ENCODE results near the gene GRID1. TPM values are rescaled to one million over a fixed set of nuclear protein-coding genes. Genes with fewer than 3 reads are reported as not detected.

Gene GRID1
- total RNA-seq, 2 donors from 2014 or later, result 0.27 to 0.85 TPM

- Histone ChIP-seq H3K4me1 (ENCODE audit: control insufficient read depth in 1 of 2, low read depth in 2 of 2) (no peaks in the 10 kb centered on the region), H3K36me3 (no peaks in the 10 kb centered on the region), H3K9me3 (no peaks in the 10 kb centered on the region), H3K4me3 (no peak overlapping the region), H3K27ac (no peak overlapping the region), H3K27me3 (replicated peaks; ENCODE audit: insufficient read depth) (no peaks in the 10 kb centered on the region)
- ATAC-seq (ENCODE audit: insufficient number of reproducible peaks, low FRiP score, low read depth) (no peak), DNase-seq (ENCODE audit: low spot score) (no peak)
- TF ChIP-seq CTCF (IDR thresholded peaks at IDR 0.05), result no peak
Measured at GRCh38 chr10:86336341-86336740, 30.3 kb downstream of the GRID1 start.

- no peak for DNase-seq (ENCODE audit: low spot score)
- TF ChIP-seq CTCF (IDR thresholded peaks at IDR 0.05), result no peak
Measured at GRCh38 chr10:86335831-86336230, 30.8 kb downstream of the GRID1 start.

GRCh38 chr10:86335257-86335656 is 31.3 kb downstream of the GRID1 start:
- no peak for TF ChIP-seq CTCF (IDR thresholded peaks at IDR 0.05)
- DNase-seq (ENCODE audit: low spot score), result no peak

More at GRCh38 chr10:86335831-86336230, 30.8 kb downstream of the GRID1 start:
- Histone ChIP-seq H3K36me3 (no peaks in the 10 kb centered on the region), H3K27ac (no peak overlapping the region), H3K4me1 (ENCODE audit: control insufficient read depth in 1 of 2, low read depth in 2 of 2) (no peaks in the 10 kb centered on the region), H3K27me3 (replicated peaks; ENCODE audit: insufficient read depth) (no peaks in the 10 kb centered on the region), H3K9me3 (no peaks in the 10 kb centered on the region), H3K4me3 (no peak overlapping the region)
- no peak for ATAC-seq (ENCODE audit: insufficient number of reproducible peaks, low FRiP score, low read depth)

GRCh38 chr10:86334488-86335085 is 32.0 kb downstream of the GRID1 start:
- H3K9me3 ChIP-seq, result no peaks in the 10 kb centered on the region
- H3K36me3 ChIP-seq, result no peaks in the 10 kb centered on the region
- H3K4me3 ChIP-seq, result no peak overlapping the region
- H3K4me1 ChIP-seq (ENCODE audit: control insufficient read depth in 1 of 2, low read depth in 2 of 2), result no peaks in the 10 kb centered on the region
- TF ChIP-seq CTCF (IDR thresholded peaks at IDR 0.05), result no peak
- ATAC-seq (ENCODE audit: insufficient number of reproducible peaks, low FRiP score, low read depth) (no peak), DNase-seq (ENCODE audit: low spot score) (no peak)
- no peak overlapping the region for H3K27ac ChIP-seq
- H3K27me3 ChIP-seq (replicated peaks; ENCODE audit: insufficient read depth), result no peaks in the 10 kb centered on the region

More at GRCh38 chr10:86335257-86335656, 31.3 kb downstream of the GRID1 start:
- no peaks in the 10 kb centered on the region for H3K9me3 ChIP-seq
- no peaks in the 10 kb centered on the region for H3K4me1 ChIP-seq (ENCODE audit: control insufficient read depth in 1 of 2, low read depth in 2 of 2)
- no peak for ATAC-seq (ENCODE audit: insufficient number of reproducible peaks, low FRiP score, low read depth)
- H3K4me3 ChIP-seq, result no peak overlapping the region
- H3K36me3 ChIP-seq, result no peaks in the 10 kb centered on the region
- no peak overlapping the region for H3K27ac ChIP-seq
- no peaks in the 10 kb centered on the region for H3K27me3 ChIP-seq (replicated peaks; ENCODE audit: insufficient read depth)

GRCh38 chr10:86333826-86334487 is 32.6 kb downstream of the GRID1 start:
- no peak for ATAC-seq (ENCODE audit: insufficient number of reproducible peaks, low FRiP score, low read depth)
- TF ChIP-seq CTCF (IDR thresholded peaks at IDR 0.05), result no peak
- DNase-seq (ENCODE audit: low spot score), result no peak

More at GRCh38 chr10:86333826-86334487, 32.6 kb downstream of the GRID1 start:
- H3K27ac ChIP-seq, result no peak overlapping the region
- no peaks in the 10 kb centered on the region for H3K4me1 ChIP-seq (ENCODE audit: control insufficient read depth in 1 of 2, low read depth in 2 of 2)
- H3K4me3 ChIP-seq, result no peak overlapping the region
- no peaks in the 10 kb centered on the region for H3K36me3 ChIP-seq
- no peaks in the 10 kb centered on the region for H3K27me3 ChIP-seq (replicated peaks; ENCODE audit: insufficient read depth)
- H3K9me3 ChIP-seq, result no peaks in the 10 kb centered on the region
